Neural crest cell (in vitro differentiated cells): ENCODE results near the gene DDX59. TPM values are rescaled to one million over a fixed set of nuclear protein-coding genes. Genes with fewer than 3 reads are reported as not detected.
A peak's percentile ranks its signal among the peaks of the same experiment; 100 is the strongest.

Source experiments
- DNase-seq: peaks from one replicate; pipeline ENCODE4 v3.0.0; 2021; ENCODE audit warnings: low read depth, mixed read lengths, low spot score
- H3K27ac Mint-ChIP-seq: one replicate; pipeline ENCODE4 v1.8.0; 2021; ENCODE audit warnings: mild to moderate bottlenecking, mixed read lengths; ENCODE audit not compliant: unreplicated experiment
- H3K27me3 Mint-ChIP-seq: 2 replicates; pipeline ENCODE4 v1.8.0; 2021; ENCODE audit warnings: low read depth, mild to moderate bottlenecking, mixed read lengths
- H3K36me3 Mint-ChIP-seq: 2 replicates; pipeline ENCODE4 v1.8.0; 2021; ENCODE audit warnings: low read depth, mild to moderate bottlenecking, mixed read lengths
- H3K4me1 Mint-ChIP-seq: 2 replicates; pipeline ENCODE4 v1.8.0; 2021; ENCODE audit warnings: mixed read lengths
- H3K4me3 Mint-ChIP-seq: one replicate; pipeline ENCODE4 v1.8.0; 2021; ENCODE audit warnings: mild to moderate bottlenecking, mixed read lengths
- H3K9me3 Mint-ChIP-seq: 2 replicates; pipeline ENCODE4 v1.8.0; 2021; ENCODE audit warnings: mixed read lengths
- total RNA-seq: library from RNA; stranded (reverse); gene quantifications from 2 replicates; pipeline ENCODE4 v1.2.1, GENCODE V29; 2021
- TF ChIP-seq, protein P1 (sequence below): fragments of 200-600 bp; sonication (generic); conservative IDR thresholded peaks from 2 replicates; pipeline ENCODE4 v1.5.0; 2021; ENCODE audit warnings: antibody characterized with exemption, mild to moderate bottlenecking

The DDX59 gene
- total RNA-seq, 1 donor from 2014 or later: 18.0 TPM

DNA sequence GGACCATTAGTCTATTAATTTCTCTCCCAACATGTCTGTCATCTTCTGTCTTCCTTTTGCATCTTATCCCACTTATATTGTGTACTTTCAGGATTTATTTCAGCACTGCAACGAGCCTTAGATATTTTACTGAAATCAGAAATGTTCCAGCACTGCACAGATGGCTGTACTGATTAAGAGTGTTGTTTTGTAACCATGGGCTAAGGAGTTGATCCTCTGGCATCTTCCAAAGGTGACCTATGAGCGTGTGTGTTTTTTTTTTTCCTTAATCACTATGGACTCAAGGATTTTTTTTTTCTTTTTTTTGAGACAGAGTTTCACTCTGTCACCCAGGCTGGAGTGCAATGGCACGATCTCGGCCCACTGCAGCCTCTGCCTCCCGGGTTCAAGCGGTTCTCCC, 7.1 kb upstream of the DDX59 start:
- H3K27ac Mint-ChIP-seq: no peak overlapping the region

DNA sequence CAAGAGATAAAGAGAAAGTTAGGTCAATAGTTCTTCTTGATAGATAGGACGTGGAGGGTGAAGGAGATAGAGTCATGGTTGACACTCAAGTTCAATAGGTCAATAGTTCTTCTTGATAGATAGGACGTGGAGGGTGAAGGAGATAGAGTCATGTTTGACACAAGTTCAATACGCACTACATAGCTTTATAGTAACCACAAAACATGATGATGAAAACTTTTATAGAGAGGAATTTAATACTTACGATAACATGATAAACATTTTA, 5.8 kb upstream of the DDX59 start:
- no peak for DNase-seq
- H3K36me3 Mint-ChIP-seq: no peaks in the 10 kb centered on the region
- no peaks in the 10 kb centered on the region for H3K27me3 Mint-ChIP-seq
- H3K9me3 Mint-ChIP-seq: no peaks in the 10 kb centered on the region
- H3K4me1 Mint-ChIP-seq: peaks cover 10% of the 10 kb centered on the region
- TF ChIP-seq, protein P1, sequence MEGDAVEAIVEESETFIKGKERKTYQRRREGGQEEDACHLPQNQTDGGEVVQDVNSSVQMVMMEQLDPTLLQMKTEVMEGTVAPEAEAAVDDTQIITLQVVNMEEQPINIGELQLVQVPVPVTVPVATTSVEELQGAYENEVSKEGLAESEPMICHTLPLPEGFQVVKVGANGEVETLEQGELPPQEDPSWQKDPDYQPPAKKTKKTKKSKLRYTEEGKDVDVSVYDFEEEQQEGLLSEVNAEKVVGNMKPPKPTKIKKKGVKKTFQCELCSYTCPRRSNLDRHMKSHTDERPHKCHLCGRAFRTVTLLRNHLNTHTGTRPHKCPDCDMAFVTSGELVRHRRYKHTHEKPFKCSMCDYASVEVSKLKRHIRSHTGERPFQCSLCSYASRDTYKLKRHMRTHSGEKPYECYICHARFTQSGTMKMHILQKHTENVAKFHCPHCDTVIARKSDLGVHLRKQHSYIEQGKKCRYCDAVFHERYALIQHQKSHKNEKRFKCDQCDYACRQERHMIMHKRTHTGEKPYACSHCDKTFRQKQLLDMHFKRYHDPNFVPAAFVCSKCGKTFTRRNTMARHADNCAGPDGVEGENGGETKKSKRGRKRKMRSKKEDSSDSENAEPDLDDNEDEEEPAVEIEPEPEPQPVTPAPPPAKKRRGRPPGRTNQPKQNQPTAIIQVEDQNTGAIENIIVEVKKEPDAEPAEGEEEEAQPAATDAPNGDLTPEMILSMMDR: no peak
- peak overlapping the region; percentile 67 for H3K27ac Mint-ChIP-seq
- H3K4me3 Mint-ChIP-seq: no peak overlapping the region

More for the DNA sequence above, 7.1 kb upstream of the DDX59 start:
- Mint-ChIP-seq H3K27me3 (no peaks in the 10 kb centered on the region), H3K36me3 (no peaks in the 10 kb centered on the region), H3K4me3 (no peak overlapping the region), H3K9me3 (no peaks in the 10 kb centered on the region), H3K4me1 (no peaks in the 10 kb centered on the region)
- TF ChIP-seq, protein P1: no peak
- no peak for DNase-seq

DNA sequence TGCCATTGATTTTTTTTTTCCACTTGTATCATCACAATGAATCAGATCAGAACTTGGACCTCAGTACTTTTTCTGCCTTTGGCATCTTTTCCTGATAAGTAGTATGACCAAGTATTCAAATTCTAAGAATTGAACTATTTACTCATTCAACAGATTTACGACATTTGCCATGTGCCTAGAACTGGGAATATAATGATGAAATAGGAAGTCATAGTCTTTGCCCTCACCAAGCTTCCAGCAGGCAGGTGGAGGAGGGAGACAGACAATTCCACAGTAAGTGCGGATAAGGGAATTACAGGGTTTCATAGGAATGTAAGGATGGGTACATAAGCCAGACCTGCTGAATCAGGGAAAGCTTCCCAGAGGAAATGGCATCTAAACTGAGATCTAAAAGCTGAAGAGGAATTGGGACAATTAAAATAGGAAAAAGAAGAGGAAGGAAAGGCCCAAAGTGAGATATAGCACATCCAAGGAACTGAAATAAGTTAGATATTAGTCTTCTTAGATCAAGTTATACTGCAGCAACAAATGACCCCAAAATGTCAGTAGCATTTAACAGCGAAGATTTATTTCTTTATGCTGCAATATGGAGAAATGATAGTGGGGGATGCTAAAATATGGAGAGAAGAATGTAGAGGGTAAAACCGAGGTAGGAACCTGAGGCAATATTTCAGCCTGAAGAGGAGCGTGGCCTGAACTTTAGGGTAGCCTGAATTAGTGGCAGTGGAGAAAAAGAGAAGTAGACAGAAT, 5.3 kb upstream of the DDX59 start:
- Mint-ChIP-seq H3K27ac (peak overlapping the region; percentile 67), H3K27me3 (no peaks in the 10 kb centered on the region), H3K9me3 (no peaks in the 10 kb centered on the region), H3K36me3 (no peaks in the 10 kb centered on the region), H3K4me3 (no peak overlapping the region), H3K4me1 (peaks cover 15% of the 10 kb centered on the region)
- DNase-seq: no peak
- TF ChIP-seq, protein P1: no peak

DNA sequence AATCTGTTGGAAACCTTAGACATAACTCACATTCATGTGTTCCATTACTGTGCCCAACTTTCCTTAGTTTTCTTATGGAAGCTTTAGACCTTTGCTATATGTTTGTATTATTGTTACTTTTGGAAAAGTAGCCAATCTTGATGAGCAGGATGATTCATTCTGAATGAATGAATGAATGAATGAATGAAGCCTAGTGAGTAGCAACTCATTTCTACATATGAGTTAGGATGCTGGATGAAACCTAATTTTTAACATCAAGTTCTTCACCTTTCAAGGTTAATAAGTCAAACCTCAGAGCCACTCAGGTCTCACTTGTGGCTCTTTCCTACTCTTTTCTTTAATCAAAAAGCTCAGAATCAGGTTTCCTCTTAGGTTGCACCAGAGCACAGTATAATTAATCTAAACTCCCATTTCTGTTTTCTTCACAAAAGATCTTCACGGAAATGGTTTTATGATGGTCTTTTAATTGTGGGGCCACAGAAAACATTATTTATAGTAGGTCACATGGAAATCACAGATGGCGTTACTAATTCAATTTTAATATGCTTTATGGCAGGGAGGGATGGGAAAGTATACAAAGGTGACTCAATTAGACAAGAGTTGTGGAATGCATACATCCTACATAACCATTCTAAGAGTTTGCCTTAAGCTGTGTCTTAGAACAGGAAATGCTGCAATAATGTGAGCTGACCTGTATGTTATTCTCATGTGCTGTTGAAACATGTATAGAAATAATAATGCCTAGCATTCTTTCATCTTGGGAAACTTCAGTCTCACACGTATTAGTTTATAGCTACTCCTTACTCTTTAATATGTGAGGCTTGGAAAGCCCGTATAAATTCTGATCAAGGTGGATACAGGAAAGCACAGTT, 4.5 kb upstream of the DDX59 start:
- Mint-ChIP-seq H3K27me3 (no peaks in the 10 kb centered on the region), H3K4me1 (peaks cover 18% of the 10 kb centered on the region), H3K27ac (no peak overlapping the region), H3K4me3 (peak overlapping the region; percentile 23), H3K36me3 (no peaks in the 10 kb centered on the region), H3K9me3 (no peaks in the 10 kb centered on the region)
- TF ChIP-seq, protein P1: no peak
- no peak for DNase-seq

DNA sequence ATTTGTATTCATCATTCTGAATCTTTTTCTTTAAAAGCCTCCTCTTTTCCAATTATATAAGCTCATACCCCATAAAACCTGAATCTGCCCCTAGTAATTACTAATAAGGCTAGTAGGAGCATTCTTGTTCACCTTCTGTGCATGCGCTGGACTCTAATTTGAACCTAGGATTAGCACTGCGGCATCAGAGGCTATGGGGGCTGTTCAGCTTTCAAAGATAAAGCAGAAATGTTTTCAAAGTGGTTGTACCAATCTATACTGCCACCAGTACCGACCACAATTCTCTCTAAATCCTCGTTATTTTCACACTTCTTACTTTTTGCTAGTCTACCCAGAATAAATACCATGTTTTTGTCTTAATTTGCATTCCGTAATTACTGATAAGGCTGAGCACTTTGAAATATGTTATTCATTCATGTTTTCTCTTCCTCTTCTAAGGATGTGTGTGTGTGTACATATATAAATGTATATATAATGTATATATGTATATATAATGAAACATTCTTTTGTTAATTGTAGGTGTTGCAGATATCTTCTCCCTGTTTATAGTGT, 1.6 kb upstream of the DDX59 start:
- H3K4me1 Mint-ChIP-seq: peaks cover 30% of the 10 kb centered on the region
- no peak for DNase-seq
- H3K36me3 Mint-ChIP-seq: no peaks in the 10 kb centered on the region
- no peaks in the 10 kb centered on the region for H3K27me3 Mint-ChIP-seq
- H3K4me3 Mint-ChIP-seq: peak overlapping the region; percentile 96
- TF ChIP-seq, protein P1: no peak
- H3K9me3 Mint-ChIP-seq: no peaks in the 10 kb centered on the region
- H3K27ac Mint-ChIP-seq: no peak overlapping the region
